Neural cell (in vitro differentiated cells): Measurements from ENCODE around the gene MTRFR. TPM values are rescaled to one million over a fixed set of nuclear protein-coding genes. Genes with fewer than 3 reads are reported as not detected.
"Not testable (repeated sequence)": the region's sequence is repeated elsewhere in the genome, so short reads cannot be mapped to it uniquely, and the experiment has no call there.

Experiments
- H2AFZ ChIP-seq: fragments of 200-600, 300-800 bp; sonication (generic), shearing (Covaris generic); 2 replicates; pipeline ENCODE4 v1.6.0; 2014; ENCODE audit warnings: low read depth, mild to moderate bottlenecking, antibody characterized with exemption, low read length, moderate library complexity
- H3F3A ChIP-seq: fragments of 200-600 bp; shearing (Covaris generic); 2 replicates; pipeline ENCODE4 v1.6.1; 2016; ENCODE audit warnings: mild to moderate bottlenecking, moderate library complexity, mixed read lengths, antibody characterized with exemption, low read length; ENCODE audit not compliant: insufficient read depth, poor library complexity, severe bottlenecking
- H3K27ac ChIP-seq: fragments of 200-600, 300-800 bp; sonication (generic), shearing (Covaris generic); 2 replicates; pipeline ENCODE4 v1.5.1; 2014; ENCODE audit warnings: mild to moderate bottlenecking, low read length, moderate library complexity
- H3K27me3 ChIP-seq: fragments of 300-800, 200-600 bp; sonication (generic), shearing (Covaris generic); 2 replicates; pipeline ENCODE4 v1.6.0; 2014; ENCODE audit warnings: mild to moderate bottlenecking, low read depth, low read length, moderate library complexity; ENCODE audit not compliant: insufficient read depth
- H3K36me3 ChIP-seq: fragments of 300-800, 200-600 bp; sonication (generic), shearing (Covaris generic); 2 replicates; pipeline ENCODE4 v1.5.1; 2014; ENCODE audit warnings: mild to moderate bottlenecking, antibody characterized with exemption, low read length, moderate library complexity; ENCODE audit not compliant: insufficient read depth
- H3K4me2 ChIP-seq: fragments of 300-800, 200-600 bp; sonication (generic), shearing (Covaris generic); 2 replicates; pipeline ENCODE4 v1.6.0; 2014; ENCODE audit warnings: mild to moderate bottlenecking, low read length
- H3K4me3 ChIP-seq: fragments of 300-800, 200-600 bp; sonication (generic), shearing (Covaris generic); 2 replicates; pipeline ENCODE4 v1.5.1; 2014; ENCODE audit warnings: mild to moderate bottlenecking, low read length, moderate library complexity
- H3K79me2 ChIP-seq: fragments of 200-600 bp; shearing (Covaris generic); replicated peaks from 2 replicates; pipeline ENCODE4 v1.6.0; 2014; ENCODE audit warnings: mild to moderate bottlenecking, low read length, moderate library complexity; ENCODE audit not compliant: insufficient read depth
- H3K9ac ChIP-seq: fragments of 300-800, 200-600 bp; sonication (generic), shearing (Covaris generic); 2 replicates; pipeline ENCODE4 v1.6.1; 2016; ENCODE audit warnings: mild to moderate bottlenecking, low read length, mixed read lengths
- H3K9me2 ChIP-seq: fragments of 200-600 bp; shearing (Covaris generic); 2 replicates; pipeline ENCODE4 v1.6.1; 2016; ENCODE audit warnings: mild to moderate bottlenecking, low read length, mixed read lengths; ENCODE audit not compliant: insufficient read depth
- H3K9me3 ChIP-seq: fragments of 200-600, 300-800 bp; sonication (generic), shearing (Covaris generic); 2 replicates; pipeline ENCODE4 v1.6.1; 2016; ENCODE audit warnings: mild to moderate bottlenecking, mixed run types, low read length, moderate library complexity, mixed read lengths
- H4K20me1 ChIP-seq: fragments of 200-600 bp; shearing (Covaris generic); 2 replicates; pipeline ENCODE4 v1.6.1; 2016; ENCODE audit warnings: mild to moderate bottlenecking, mixed run types; ENCODE audit not compliant: insufficient read depth
- EP300 ChIP-seq: fragments of 450-650 bp; conservative IDR thresholded peaks from 2 replicates; pipeline ENCODE4 v1.6.1; 2014; ENCODE audit warnings: antibody characterized with exemption, mild to moderate bottlenecking, moderate library complexity; ENCODE audit not compliant: poor library complexity, severe bottlenecking
- EZH2 ChIP-seq: fragments of 200-600, 300-800 bp; shearing (Covaris generic), sonication (generic); IDR thresholded peaks from 2 replicates; pipeline ENCODE4 v1.6.1; 2014; ENCODE audit warnings: antibody characterized with exemption, low read length, borderline replicate concordance, mild to moderate bottlenecking; ENCODE audit not compliant: insufficient read depth, poor library complexity, severe bottlenecking
- MXI1 ChIP-seq: fragments of 450-650 bp; conservative IDR thresholded peaks from 2 replicates; pipeline ENCODE4 v1.6.1; 2014; ENCODE audit warnings: antibody characterized with exemption, mild to moderate bottlenecking; ENCODE audit not compliant: poor library complexity, severe bottlenecking
- POLR2AphosphoS5 ChIP-seq: IDR thresholded peaks from 2 replicates; pipeline ENCODE4 v1.6.1; 2012
- RAD21 ChIP-seq: fragments of 450-650 bp; conservative IDR thresholded peaks from 2 replicates; pipeline ENCODE4 v1.6.1; 2014; ENCODE audit warnings: antibody characterized with exemption, mild to moderate bottlenecking, moderate library complexity
- REST ChIP-seq: IDR thresholded peaks from 2 replicates; pipeline ENCODE4 v1.6.1; 2012; ENCODE audit warnings: borderline replicate concordance
- SMC3 ChIP-seq: fragments of 450-650 bp; conservative IDR thresholded peaks from 2 replicates; pipeline ENCODE4 v1.6.1; 2014; ENCODE audit warnings: antibody characterized with exemption, mild to moderate bottlenecking, moderate library complexity; ENCODE audit not compliant: poor library complexity
- TAF1 ChIP-seq: IDR thresholded peaks from 2 replicates; pipeline ENCODE4 v1.6.1; 2012; ENCODE audit warnings: low read depth
- polyA plus RNA-seq: library from polyadenylated mRNA; depleted of rRNA; stranded (reverse); fragments of >200 nt; gene quantifications from 2 replicates; pipeline ENCODE4 v1.2.3, GENCODE V29; 2014
- TF ChIP-seq, protein P1 (sequence below): fragments of 450-650 bp; IDR thresholded peaks from 2 replicates; pipeline ENCODE4 v1.5.1; 2014; ENCODE audit warnings: antibody characterized with exemption, mild to moderate bottlenecking, moderate library complexity; ENCODE audit not compliant: poor library complexity, severe bottlenecking

MTRFR gene
- polyA plus RNA-seq, 1 donor from 2014 or later: 30.0 TPM

- Histone ChIP-seq H3K9ac (no peak overlapping the region), H3K9me3 (no peaks in the 10 kb centered on the region), H3K4me2 (no peak overlapping the region), H3K9me2 (no peaks in the 10 kb centered on the region), H3K36me3 (peaks cover 10% of the 10 kb centered on the region), H3K79me2 (no peaks in the 10 kb centered on the region), H3K4me3 (no peak overlapping the region), H3K27ac (no peak overlapping the region), H4K20me1 (no peaks in the 10 kb centered on the region), H3K27me3 (no peaks in the 10 kb centered on the region), H2AFZ (no peak overlapping the region), H3F3A (no peaks in the 10 kb centered on the region)
- TF ChIP-seq, protein P1, sequence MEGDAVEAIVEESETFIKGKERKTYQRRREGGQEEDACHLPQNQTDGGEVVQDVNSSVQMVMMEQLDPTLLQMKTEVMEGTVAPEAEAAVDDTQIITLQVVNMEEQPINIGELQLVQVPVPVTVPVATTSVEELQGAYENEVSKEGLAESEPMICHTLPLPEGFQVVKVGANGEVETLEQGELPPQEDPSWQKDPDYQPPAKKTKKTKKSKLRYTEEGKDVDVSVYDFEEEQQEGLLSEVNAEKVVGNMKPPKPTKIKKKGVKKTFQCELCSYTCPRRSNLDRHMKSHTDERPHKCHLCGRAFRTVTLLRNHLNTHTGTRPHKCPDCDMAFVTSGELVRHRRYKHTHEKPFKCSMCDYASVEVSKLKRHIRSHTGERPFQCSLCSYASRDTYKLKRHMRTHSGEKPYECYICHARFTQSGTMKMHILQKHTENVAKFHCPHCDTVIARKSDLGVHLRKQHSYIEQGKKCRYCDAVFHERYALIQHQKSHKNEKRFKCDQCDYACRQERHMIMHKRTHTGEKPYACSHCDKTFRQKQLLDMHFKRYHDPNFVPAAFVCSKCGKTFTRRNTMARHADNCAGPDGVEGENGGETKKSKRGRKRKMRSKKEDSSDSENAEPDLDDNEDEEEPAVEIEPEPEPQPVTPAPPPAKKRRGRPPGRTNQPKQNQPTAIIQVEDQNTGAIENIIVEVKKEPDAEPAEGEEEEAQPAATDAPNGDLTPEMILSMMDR: no peak
- TF ChIP-seq EP300 (no peak), TAF1 (no peak), SMC3 (no peak), REST (no peak), POLR2AphosphoS5 (no peak), MXI1 (no peak), RAD21 (no peak), EZH2 (no peak)
Measured at GRCh38 chr12:123199936-123200335, 33.3 kb upstream of the MTRFR start.

DNA sequence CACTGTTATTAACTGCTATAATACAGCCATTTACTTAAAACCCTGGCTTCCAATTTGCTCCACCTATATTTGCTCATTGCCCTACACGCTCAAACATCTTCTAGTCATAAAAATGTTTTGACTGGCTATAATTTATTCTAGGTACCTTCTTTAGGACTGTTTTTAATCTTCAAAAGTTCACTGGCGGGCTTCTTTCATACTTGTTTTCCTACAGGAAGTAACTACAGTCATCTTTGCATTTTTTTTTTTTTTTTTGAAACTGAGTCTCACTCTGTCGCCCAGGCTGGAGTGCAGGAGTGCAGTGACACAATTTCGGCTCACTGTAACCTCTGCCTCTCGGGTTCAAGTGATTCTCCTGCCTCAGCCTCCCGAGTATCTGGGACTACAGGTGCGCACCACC is 32.8 kb upstream of the MTRFR start:
- TF ChIP-seq, protein P1: no peak
- TF ChIP-seq REST (no peak), POLR2AphosphoS5 (no peak), TAF1 (no peak), MXI1 (no peak)
- H4K20me1 ChIP-seq: no peaks in the 10 kb centered on the region
- H3K9me3 ChIP-seq: no peaks in the 10 kb centered on the region
- H3K79me2 ChIP-seq: no peaks in the 10 kb centered on the region
- H3K27me3 ChIP-seq: no peaks in the 10 kb centered on the region
- H3K4me2 ChIP-seq: no peak overlapping the region
- H2AFZ ChIP-seq: no peak overlapping the region
- H3F3A ChIP-seq: no peaks in the 10 kb centered on the region
- H3K36me3 ChIP-seq: peaks cover 10% of the 10 kb centered on the region
- no peak overlapping the region for H3K27ac ChIP-seq
- no peak overlapping the region for H3K4me3 ChIP-seq
- no peaks in the 10 kb centered on the region for H3K9me2 ChIP-seq
- H3K9ac ChIP-seq: no peak overlapping the region

DNA sequence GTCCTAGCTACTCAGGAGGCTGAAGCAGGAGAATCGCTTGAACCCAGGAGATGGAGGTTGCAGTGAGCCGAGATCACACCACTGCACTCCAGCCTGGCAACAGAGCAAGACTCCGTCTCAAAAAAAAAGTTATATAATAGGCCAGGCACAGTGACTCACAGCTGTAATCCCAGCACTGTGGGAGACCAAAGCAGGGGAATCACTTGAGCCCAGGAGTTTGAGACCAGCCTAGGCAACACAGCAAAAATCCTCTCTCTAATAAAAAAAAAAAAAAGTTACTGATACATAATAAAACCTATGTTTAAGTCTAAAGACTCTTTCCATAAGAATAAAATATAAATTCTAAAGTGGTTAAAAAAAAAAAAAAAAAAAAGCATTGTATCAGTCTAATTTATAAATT is 26.4 kb upstream of the MTRFR start:
- not testable (repeated sequence) for H4K20me1 ChIP-seq, H3K4me3 ChIP-seq, H3K79me2 ChIP-seq, H3K9me3 ChIP-seq, H3K27ac ChIP-seq, H3K4me2 ChIP-seq, H3K27me3 ChIP-seq, H2AFZ ChIP-seq, H3K9ac ChIP-seq, H3K9me2 ChIP-seq, H3K36me3 ChIP-seq, H3F3A ChIP-seq
